Caco-2 (cell line): ENCODE results near the gene KCNH8. TPM values are rescaled to one million over a fixed set of nuclear protein-coding genes. Genes with fewer than 3 reads are reported as not detected.

Experiments
- BruUV-seq: library from RNA; stranded (reverse); fragments of 400-500 nt; replicated peaks from 2 replicates; lab custom pipeline; 2021; lab: Mats Ljungman, UMichigan
- CTCF ChIA-PET: fragments of 300-600 bp; sonication (Branson Sonifier 250); formaldehyde crosslinking; loops from one replicate; lab custom pipeline; 2022; ENCODE audit warnings: antibody characterized with exemption; lab: Charles Lee
- POLR2A ChIA-PET: fragments of 300-600 bp; sonication (Branson Sonifier 250); formaldehyde crosslinking; loops from one replicate; lab custom pipeline; 2022; ENCODE audit warnings: antibody characterized with exemption; lab: Charles Lee
- DNase-seq, 2 experiments: peaks; one replicate each; pipeline versions ENCODE4 v3.0.0 to v3.0.0-alpha.2; 2020 to 2022
- H3K27me3 ChIP-seq: replicated peaks from 2 replicates; pipeline ENCODE4 v1.6.0; 2011; ENCODE audit warnings: low read length; ENCODE audit not compliant: control insufficient read depth, insufficient read depth
- H3K36me3 ChIP-seq: 2 replicates; pipeline ENCODE4 v1.5.1; 2011; ENCODE audit warnings: low read length; ENCODE audit not compliant: control insufficient read depth, insufficient read depth
- H3K4me1 ChIP-seq: fragments of 250-450 bp; sonication (Bioruptor Pico); 2 replicates; pipeline ENCODE4 v1.5.1; 2020; ENCODE audit warnings: mild to moderate bottlenecking
- H3K4me3 ChIP-seq: 2 replicates; pipeline ENCODE4 v1.5.1; 2011; ENCODE audit warnings: low read depth, mild to moderate bottlenecking, control low read depth, low read length
- H3K9me3 ChIP-seq: fragments of 250-450 bp; sonication (Bioruptor Pico); 2 replicates; pipeline ENCODE4 v1.5.1; 2020; ENCODE audit warnings: mild to moderate bottlenecking, moderate library complexity
- H3K27ac Mint-ChIP-seq: one replicate; pipeline ENCODE4 v1.8.0; 2022; ENCODE audit warnings: mixed read lengths; ENCODE audit not compliant: unreplicated experiment
- H3K27me3 Mint-ChIP-seq: one replicate; pipeline ENCODE4 v1.8.0; 2022; ENCODE audit warnings: mixed read lengths; ENCODE audit not compliant: insufficient read depth, unreplicated experiment
- H3K36me3 Mint-ChIP-seq: one replicate; pipeline ENCODE4 v1.8.0; 2022; ENCODE audit warnings: mild to moderate bottlenecking, mixed read lengths; ENCODE audit not compliant: insufficient read depth, unreplicated experiment
- H3K4me1 Mint-ChIP-seq: one replicate; pipeline ENCODE4 v1.8.0; 2022; ENCODE audit warnings: low read depth, mixed read lengths; ENCODE audit not compliant: unreplicated experiment
- H3K4me3 Mint-ChIP-seq: one replicate; pipeline ENCODE4 v1.8.0; 2022; ENCODE audit warnings: mild to moderate bottlenecking, moderate library complexity, mixed read lengths; ENCODE audit not compliant: unreplicated experiment
- H3K9me3 Mint-ChIP-seq: one replicate; pipeline ENCODE4 v1.8.0; 2022; ENCODE audit warnings: mixed read lengths; ENCODE audit not compliant: unreplicated experiment
- CTCF ChIP-seq, 2 experiments: fragments of 200-600 bp in 1 of 2; IDR thresholded peaks; 1 replicate in 1 of 2; 2 replicates in 1 of 2; pipeline versions ENCODE4 v1.5.1 to v1.8.0; 2011 to 2022; ENCODE audit warnings: antibody characterized with exemption in 1 of 2, control low read depth in 1 of 2, inconsistent platforms in 1 of 2, low read depth in 1 of 2, low read length in 1 of 2, mild to moderate bottlenecking in 1 of 2, moderate library complexity in 1 of 2; ENCODE audit not compliant: insufficient read depth in 1 of 2, severe bottlenecking in 1 of 2, unreplicated experiment in 1 of 2
- intact Hi-C: fragments of 100-400 bp; cut with micrococcal nuclease; formaldehyde crosslinking; loops from one replicate; pipeline ENCODE4 v1.10.0; 2022; ENCODE audit not compliant: unreplicated experiment
- total RNA-seq: library from RNA; stranded (reverse); gene quantifications from 2 replicates; pipeline ENCODE4 v1.2.3, GENCODE V29; 2022

KCNH8 gene
- total RNA-seq, 1 experiment from 2014 or later: 0.07 TPM

GRCh38 chr3:19254784-19255338, 106.6 kb downstream of the KCNH8 start:
- POLR2A ChIA-PET: no interaction called here
- Mint-ChIP-seq H3K4me3 (no peak overlapping the region), H3K36me3 (no peaks in the 10 kb centered on the region), H3K27me3 (no peaks in the 10 kb centered on the region), H3K4me1 (no peaks in the 10 kb centered on the region), H3K9me3 (no peaks in the 10 kb centered on the region), H3K27ac (no peak overlapping the region)
- no peaks in the 10 kb centered on the region for H3K27me3 ChIP-seq
- CTCF ChIA-PET: no interaction called here
- H3K36me3 ChIP-seq: no peaks in the 10 kb centered on the region
- TF ChIP-seq CTCF (IDR thresholded peaks at IDR 0.05; ENCODE audit: insufficient read depth in 1 of 2, low read depth in 1 of 2, low read length in 1 of 2, severe bottlenecking in 1 of 2, unreplicated experiment in 1 of 2): no peak
- intact Hi-C loops: no loop called here
- no TSS peak for BruUV-seq
- DNase-seq: no peak
- no peaks in the 10 kb centered on the region for H3K4me1 ChIP-seq
- H3K9me3 ChIP-seq: no peaks in the 10 kb centered on the region
- no peak overlapping the region for H3K4me3 ChIP-seq

GRCh38 chr3:19256313-19256712, 108.0 kb downstream of the KCNH8 start:
- Histone ChIP-seq H3K27me3 (no peaks in the 10 kb centered on the region), H3K9me3 (no peaks in the 10 kb centered on the region), H3K4me3 (no peak overlapping the region), H3K4me1 (no peaks in the 10 kb centered on the region), H3K36me3 (no peaks in the 10 kb centered on the region)
- no TSS peak for BruUV-seq
- Mint-ChIP-seq H3K4me1 (no peaks in the 10 kb centered on the region), H3K9me3 (no peaks in the 10 kb centered on the region), H3K27me3 (no peaks in the 10 kb centered on the region), H3K36me3 (no peaks in the 10 kb centered on the region), H3K4me3 (no peak overlapping the region), H3K27ac (no peak overlapping the region)
- ChIA-PET CTCF (no interaction called here), POLR2A (no interaction called here)
- intact Hi-C loops: no loop called here
- TF ChIP-seq CTCF (IDR thresholded peaks at IDR 0.05; ENCODE audit: insufficient read depth in 1 of 2, low read depth in 1 of 2, low read length in 1 of 2, severe bottlenecking in 1 of 2, unreplicated experiment in 1 of 2): no peak
- no peak for DNase-seq

- no TSS peak for BruUV-seq
- no peak overlapping the region for H3K4me3 Mint-ChIP-seq
- no peaks in the 10 kb centered on the region for H3K36me3 ChIP-seq
- H3K9me3 ChIP-seq: no peaks in the 10 kb centered on the region
- DNase-seq: no peak
- H3K4me3 ChIP-seq: no peak overlapping the region
- CTCF ChIA-PET: no interaction called here
- no peaks in the 10 kb centered on the region for H3K4me1 Mint-ChIP-seq
- no peaks in the 10 kb centered on the region for H3K9me3 Mint-ChIP-seq
- H3K4me1 ChIP-seq: no peaks in the 10 kb centered on the region
- TF ChIP-seq CTCF (IDR thresholded peaks at IDR 0.05; ENCODE audit: insufficient read depth in 1 of 2, low read depth in 1 of 2, low read length in 1 of 2, severe bottlenecking in 1 of 2, unreplicated experiment in 1 of 2): no peak
- POLR2A ChIA-PET: no interaction called here
- no peak overlapping the region for H3K27ac Mint-ChIP-seq
- H3K27me3 ChIP-seq: no peaks in the 10 kb centered on the region
- H3K27me3 Mint-ChIP-seq: peaks cover 2% of the 10 kb centered on the region
- intact Hi-C loops: no loop called here
- no peaks in the 10 kb centered on the region for H3K36me3 Mint-ChIP-seq
These were observed 115.3 kb downstream of the KCNH8 start for GRCh38 chr3:19263606-19264005.
